Right cardiac atrium (tissue), 5 donors: ENCODE measurements around the gene ANKRD44. TPM values are rescaled to one million over a fixed set of nuclear protein-coding genes. Genes with fewer than 3 reads are reported as not detected.
A peak's percentile ranks its signal among the peaks of the same experiment; 100 is the strongest.

Source experiments
- ATAC-seq, 2 donors: fragments of 200-7000 bp; cut with Tn5 transposase; one replicate each; pipeline versions ENCODE4 v1.8.0 to v1.9.1; 2020; ENCODE audit warnings: moderate library complexity in 2 of 2, mild to moderate bottlenecking in 1 of 2
- DNase-seq, 3 donors: peaks; one replicate each; pipeline ENCODE4 v3.0.0-alpha.2; 2020
- H3K27ac ChIP-seq: one replicate; pipeline ENCODE4 v1.5.1; 2013; ENCODE audit warnings: mild to moderate bottlenecking, low read length, control low read depth, moderate library complexity
- H3K27me3 ChIP-seq: one replicate; pipeline ENCODE4 v1.6.1; 2013; ENCODE audit not compliant: control insufficient read depth, insufficient read depth
- H3K4me1 ChIP-seq: one replicate; pipeline ENCODE4 v1.6.1; 2013; ENCODE audit warnings: low read length; ENCODE audit not compliant: control insufficient read depth, insufficient read depth
- H3K4me3 ChIP-seq: one replicate; pipeline ENCODE4 v1.5.1; 2013; ENCODE audit warnings: low read length, control low read depth
- H3K9me3 ChIP-seq: one replicate; pipeline ENCODE4 v1.6.1; 2013; ENCODE audit warnings: low read length; ENCODE audit not compliant: control insufficient read depth
- WGBS: extraction: QIAGEN DNeasy Blood & Tissue Kit; methylation state at CpG from one replicate; pipeline ENCODE4 v1.1.7; 2013; 5-methylcytosine and 5-hydroxymethylcytosine counted together
- intact Hi-C, 4 donors: fragments of 100-400 bp; cut with DNase I; formaldehyde crosslinking; loops; one replicate each; pipeline versions ENCODE4 v1.11.0 to v1.14.0; 2022 to 2023
- polyA plus RNA-seq: library from polyadenylated mRNA; stranded (reverse); fragments of 200-250 nt; gene quantifications from one replicate; pipeline ENCODE4 v1.2.3, GENCODE V29; 2013
- total RNA-seq, 4 donors: library from RNA; stranded (reverse); fragmentation: NEBNext Ultra II Directional; extraction: Animal tissue kit (Norgen Biotek cat#: 25700); gene quantifications; one replicate each; pipeline ENCODE4 v1.2.1, GENCODE V29; 2021
- donor health status: healthy with polysubstance abuse.
- donor health status: DM: no; HTN: yes; CAD: no.
- donor health status: DM: no; HTN: no; CAD: no.
- donor health status: DM: no; HTN: yes; CAD: no; lungs with severe emphysema.
- donor health status: DM: yes; HTN: yes; CAD: no.

The ANKRD44 gene
- total and polyA plus RNA-seq, 5 donors, result 4.8 to 18.8 (median 14.3) TPM

DNA sequence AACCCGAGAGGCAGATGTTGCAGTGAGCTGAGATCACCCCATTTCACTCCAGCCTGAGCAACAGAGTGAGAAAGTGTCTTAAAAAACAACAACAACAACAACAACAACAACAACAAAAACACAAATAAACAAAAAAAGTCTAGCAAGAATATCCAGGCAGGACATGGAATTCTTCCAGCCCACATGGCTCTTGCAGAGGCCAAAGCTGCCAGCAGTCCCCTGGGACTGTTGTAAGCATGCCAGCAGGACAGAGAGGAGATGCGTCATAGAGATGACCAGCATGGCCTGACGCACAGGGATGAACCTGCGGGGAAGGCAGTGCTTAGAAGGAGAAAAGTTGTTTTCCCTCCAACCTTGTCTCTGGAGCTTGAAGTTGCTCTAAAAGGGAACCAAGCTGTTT is 201.8 kb downstream of the ANKRD44 start:
- ATAC-seq (peak; percentile 93 to 94), DNase-seq (peak; percentile 87 to 91 (median 89))
- H3K4me1 ChIP-seq, result peaks cover 8% of the 10 kb centered on the region
- 50% methylated on average over 4 of the region's 4 CpGs for WGBS
- intact Hi-C loops, result loop anchor here in 1 of 4 donors (10.0 kb wide), 1 partner anchor 206 kb away; the partner anchor contains the start of gene ANKRD44
- H3K9me3 ChIP-seq, result no peaks in the 10 kb centered on the region
- H3K27me3 ChIP-seq, result no peaks in the 10 kb centered on the region
- no peak overlapping the region for H3K4me3 ChIP-seq
- H3K27ac ChIP-seq, result no peak overlapping the region

GRCh38 chr2:197107291-197108269 is 203.0 kb downstream of the ANKRD44 start:
- WGBS, result 41% methylated on average over 2 of the region's 2 CpGs
- ATAC-seq (peak; percentile 67 to 69), DNase-seq (peak in 1 of 3 donors; percentile 21)
- peak overlapping the region; percentile 83 for H3K27ac ChIP-seq
- H3K9me3 ChIP-seq, result no peaks in the 10 kb centered on the region
- H3K27me3 ChIP-seq, result no peaks in the 10 kb centered on the region
- peaks cover 6% of the 10 kb centered on the region for H3K4me1 ChIP-seq
- intact Hi-C loops, result loop anchor here in 1 of 4 donors (10.0 kb wide), 1 partner anchor 207 kb away; the partner anchor contains the start of gene ANKRD44
- no peak overlapping the region for H3K4me3 ChIP-seq

GRCh38 chr2:197103363-197103762 is 207.2 kb downstream of the ANKRD44 start:
- H3K27me3 ChIP-seq, result no peaks in the 10 kb centered on the region
- peaks cover 5% of the 10 kb centered on the region for H3K4me1 ChIP-seq
- 97% methylated on average over 1 of the region's 1 CpG for whole genome bisulfite sequencing
- H3K27ac ChIP-seq, result no peak overlapping the region
- no peaks in the 10 kb centered on the region for H3K9me3 ChIP-seq
- no peak for ATAC-seq
- intact Hi-C loops, result loop anchor here in 1 of 4 donors (10.0 kb wide), 1 partner anchor 211 kb away; the partner anchor contains the start of gene ANKRD44
- DNase-seq, result no peak
- H3K4me3 ChIP-seq, result no peak overlapping the region

- intact Hi-C loops, result loop anchor here in 1 of 4 donors (10.0 kb wide), 1 partner anchor 213 kb away; the partner anchor contains the start of gene ANKRD44
- ATAC-seq, result no peak
- no peak overlapping the region for H3K4me3 ChIP-seq
Observed at GRCh38 chr2:197102231-197102630, 208.3 kb downstream of the ANKRD44 start.

GRCh38 chr2:197101519-197101918 is 209.1 kb downstream of the ANKRD44 start:
- intact Hi-C loops, result loop anchor here in 1 of 4 donors (10.0 kb wide), 1 partner anchor 213 kb away; the partner anchor contains the start of gene ANKRD44
- DNase-seq (no peak), ATAC-seq (no peak)
- H3K4me1 ChIP-seq, result no peaks in the 10 kb centered on the region
- H3K9me3 ChIP-seq, result no peaks in the 10 kb centered on the region
- no peaks in the 10 kb centered on the region for H3K27me3 ChIP-seq
- 96% methylated on average over 2 of the region's 2 CpGs for WGBS
- H3K4me3 ChIP-seq, result no peak overlapping the region
- H3K27ac ChIP-seq, result no peak overlapping the region

More at GRCh38 chr2:197102231-197102630, 208.3 kb downstream of the ANKRD44 start:
- Histone ChIP-seq H3K4me1 (peaks cover 1% of the 10 kb centered on the region), H3K27me3 (no peaks in the 10 kb centered on the region), H3K27ac (no peak overlapping the region), H3K9me3 (no peaks in the 10 kb centered on the region)
- 89% methylated on average over 1 of the region's 1 CpG for WGBS
- no peak for DNase-seq

GRCh38 chr2:197097578-197098366 is 212.8 kb downstream of the ANKRD44 start:
- Histone ChIP-seq H3K27ac (no peak overlapping the region), H3K27me3 (no peaks in the 10 kb centered on the region), H3K9me3 (no peaks in the 10 kb centered on the region), H3K4me1 (no peaks in the 10 kb centered on the region), H3K4me3 (no peak overlapping the region)
- ATAC-seq, result peak; percentile 91 to 96
- peak; percentile 65 to 87 (median 69) for DNase-seq
- intact Hi-C loops, result no loop called here
- 62% methylated on average over 7 of the region's 7 CpGs for WGBS

GRCh38 chr2:197096649-197097048 is 213.9 kb downstream of the ANKRD44 start:
- intact Hi-C loops, result no loop called here
- H3K27ac ChIP-seq, result no peak overlapping the region
- WGBS, result 81% methylated on average over 2 of the region's 2 CpGs

DNA sequence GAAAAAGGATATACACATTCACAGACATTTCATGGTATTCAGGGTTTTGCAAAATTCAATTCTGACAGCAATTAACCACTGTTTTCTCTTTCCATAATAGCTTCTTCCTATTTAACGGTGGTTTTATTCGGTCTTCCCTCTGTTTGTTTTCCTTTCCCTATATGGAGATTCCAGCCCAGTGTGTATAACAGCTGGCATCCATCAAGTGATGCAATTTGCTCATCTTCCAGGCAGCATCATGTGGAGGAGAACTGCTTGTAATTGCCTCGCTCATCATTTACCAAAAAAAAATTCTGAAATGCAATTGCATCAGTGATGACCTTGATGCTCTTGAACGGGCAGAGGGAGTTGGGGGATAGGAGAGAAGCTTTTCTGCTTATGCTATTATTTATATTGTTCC is 218.1 kb downstream of the ANKRD44 start:
- Histone ChIP-seq H3K4me3 (no peak overlapping the region), H3K9me3 (no peaks in the 10 kb centered on the region), H3K27me3 (no peaks in the 10 kb centered on the region), H3K4me1 (peaks cover 2% of the 10 kb centered on the region), H3K27ac (no peak overlapping the region)
- 46% methylated on average over 4 of the region's 4 CpGs for WGBS
- DNase-seq, result no peak
- intact Hi-C loops, result no loop called here
- ATAC-seq, result peak in 1 of 2 donors; percentile 45

More at GRCh38 chr2:197096649-197097048, 213.9 kb downstream of the ANKRD44 start:
- no peaks in the 10 kb centered on the region for H3K27me3 ChIP-seq
- H3K4me1 ChIP-seq, result no peaks in the 10 kb centered on the region
- H3K9me3 ChIP-seq, result no peaks in the 10 kb centered on the region
- no peak for DNase-seq
- H3K4me3 ChIP-seq, result no peak overlapping the region
- no peak for ATAC-seq

- Histone ChIP-seq H3K27me3 (no peaks in the 10 kb centered on the region), H3K4me1 (peaks cover 2% of the 10 kb centered on the region), H3K27ac (no peak overlapping the region), H3K9me3 (no peaks in the 10 kb centered on the region), H3K4me3 (no peak overlapping the region)
- intact Hi-C loops, result no loop called here
- 87% methylated on average over 10 of the region's 10 CpGs for WGBS
- ATAC-seq, result no peak
- DNase-seq, result peak in 1 of 3 donors; percentile 37
Observed at GRCh38 chr2:197090742-197091367, 219.7 kb downstream of the ANKRD44 start.

- no peak for DNase-seq
- no peak overlapping the region for H3K4me3 ChIP-seq
- no peaks in the 10 kb centered on the region for H3K9me3 ChIP-seq
- intact Hi-C loops, result no loop called here
- peaks cover 2% of the 10 kb centered on the region for H3K4me1 ChIP-seq
- H3K27me3 ChIP-seq, result no peaks in the 10 kb centered on the region
- 88% methylated on average over 2 of the region's 2 CpGs for WGBS
- H3K27ac ChIP-seq, result no peak overlapping the region
- no peak for ATAC-seq
Observed at GRCh38 chr2:197089655-197090054, 220.9 kb downstream of the ANKRD44 start.
